ENCODE results near the gene GRK1.

- TF ChIP-seq CTCF (IDR thresholded peaks at IDR 0.05) (no peak), ZFX (IDR thresholded peaks at IDR 0.05; ENCODE audit: borderline replicate concordance) (no peak)
Observed at GRCh38 chr13:113774177-113775107, 107.4 kb downstream of the GRK1 start.

Measured in 22Rv1 (cell line).